ENCODE data around the gene FOXI1. TPM values are rescaled to one million over a fixed set of nuclear protein-coding genes. Genes with fewer than 3 reads are reported as not detected.
"Not testable (repeated sequence)": the region's sequence is repeated elsewhere in the genome, so short reads cannot be mapped to it uniquely, and the experiment has no call there.

Gene FOXI1
- total RNA-seq, 2 donors from 2014 or later: 0.16 TPM; not detected in 1

DNA sequence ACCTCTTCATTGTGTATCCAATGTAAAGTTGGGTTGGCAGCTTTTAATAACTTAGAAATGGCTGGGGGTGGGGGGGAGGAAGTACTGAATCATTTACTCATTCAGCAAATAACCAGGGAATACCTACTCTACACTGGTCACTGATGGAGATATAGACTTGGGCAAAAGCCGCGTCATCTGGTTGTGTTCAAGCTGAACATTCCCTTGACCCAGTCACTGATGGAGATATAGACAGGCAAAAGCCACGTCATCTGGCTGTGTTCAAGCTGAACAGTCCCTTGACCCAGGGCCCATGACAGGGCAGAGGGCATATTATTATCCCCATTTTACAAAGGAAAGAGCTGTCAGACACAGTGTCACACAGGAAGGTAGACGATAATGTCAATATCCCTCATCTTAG, 32.6 kb downstream of the FOXI1 start:
- Histone ChIP-seq H3K4me1 (no peaks in the 10 kb centered on the region), H3K9me3 (no peaks in the 10 kb centered on the region), H3K27ac (no peak overlapping the region), H3K27me3 (no peaks in the 10 kb centered on the region), H3K36me3 (no peaks in the 10 kb centered on the region), H3K4me3 (no peak overlapping the region), H3K9ac (ENCODE audit: low read depth in 2 of 2, low read length in 2 of 2) (no peak overlapping the region)
- TF ChIP-seq, protein P1, sequence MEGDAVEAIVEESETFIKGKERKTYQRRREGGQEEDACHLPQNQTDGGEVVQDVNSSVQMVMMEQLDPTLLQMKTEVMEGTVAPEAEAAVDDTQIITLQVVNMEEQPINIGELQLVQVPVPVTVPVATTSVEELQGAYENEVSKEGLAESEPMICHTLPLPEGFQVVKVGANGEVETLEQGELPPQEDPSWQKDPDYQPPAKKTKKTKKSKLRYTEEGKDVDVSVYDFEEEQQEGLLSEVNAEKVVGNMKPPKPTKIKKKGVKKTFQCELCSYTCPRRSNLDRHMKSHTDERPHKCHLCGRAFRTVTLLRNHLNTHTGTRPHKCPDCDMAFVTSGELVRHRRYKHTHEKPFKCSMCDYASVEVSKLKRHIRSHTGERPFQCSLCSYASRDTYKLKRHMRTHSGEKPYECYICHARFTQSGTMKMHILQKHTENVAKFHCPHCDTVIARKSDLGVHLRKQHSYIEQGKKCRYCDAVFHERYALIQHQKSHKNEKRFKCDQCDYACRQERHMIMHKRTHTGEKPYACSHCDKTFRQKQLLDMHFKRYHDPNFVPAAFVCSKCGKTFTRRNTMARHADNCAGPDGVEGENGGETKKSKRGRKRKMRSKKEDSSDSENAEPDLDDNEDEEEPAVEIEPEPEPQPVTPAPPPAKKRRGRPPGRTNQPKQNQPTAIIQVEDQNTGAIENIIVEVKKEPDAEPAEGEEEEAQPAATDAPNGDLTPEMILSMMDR (IDR thresholded peaks at IDR 0.05): no peak
- intact Hi-C loops (cut with DNase I): no loop called here
- DNase-seq: no peak

DNA sequence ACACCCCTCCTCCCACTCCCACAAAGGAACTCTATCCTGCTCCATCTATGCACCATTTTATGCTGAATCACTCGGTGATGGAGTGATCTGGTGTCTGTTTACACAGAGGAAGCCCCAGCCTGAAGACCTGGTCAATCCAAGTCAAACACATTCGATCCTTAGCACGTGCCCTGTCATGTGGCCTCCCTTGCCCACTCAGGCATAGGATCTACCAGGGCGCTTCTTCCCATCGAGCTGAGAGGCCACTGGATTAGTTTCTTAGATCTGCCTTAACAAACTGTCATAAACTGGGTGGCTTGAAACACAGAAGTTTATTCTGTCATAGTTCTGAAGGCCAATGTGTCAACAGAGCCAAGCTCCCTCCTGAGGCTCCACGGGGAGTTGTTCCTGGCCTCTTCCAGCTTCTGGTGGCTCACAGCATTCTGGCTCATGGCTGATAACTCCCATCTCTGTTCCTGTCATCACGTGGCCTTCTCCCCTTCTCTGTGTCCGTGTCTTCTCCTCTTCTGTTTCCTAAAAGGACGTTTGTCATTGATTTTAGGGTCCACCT, 34.2 kb downstream of the FOXI1 start:
- H3K9me3 ChIP-seq: no peaks in the 10 kb centered on the region
- H3K4me3 ChIP-seq: no peak overlapping the region
- H3K4me1 ChIP-seq: no peaks in the 10 kb centered on the region
- no peak for DNase-seq
- intact Hi-C loops (cut with DNase I): no loop called here
- H3K27ac ChIP-seq: no peak overlapping the region
- TF ChIP-seq, protein P1 (IDR thresholded peaks at IDR 0.05): no peak
- H3K9ac ChIP-seq (ENCODE audit: low read depth in 2 of 2, low read length in 2 of 2): no peak overlapping the region
- no peaks in the 10 kb centered on the region for H3K36me3 ChIP-seq
- no peaks in the 10 kb centered on the region for H3K27me3 ChIP-seq

DNA sequence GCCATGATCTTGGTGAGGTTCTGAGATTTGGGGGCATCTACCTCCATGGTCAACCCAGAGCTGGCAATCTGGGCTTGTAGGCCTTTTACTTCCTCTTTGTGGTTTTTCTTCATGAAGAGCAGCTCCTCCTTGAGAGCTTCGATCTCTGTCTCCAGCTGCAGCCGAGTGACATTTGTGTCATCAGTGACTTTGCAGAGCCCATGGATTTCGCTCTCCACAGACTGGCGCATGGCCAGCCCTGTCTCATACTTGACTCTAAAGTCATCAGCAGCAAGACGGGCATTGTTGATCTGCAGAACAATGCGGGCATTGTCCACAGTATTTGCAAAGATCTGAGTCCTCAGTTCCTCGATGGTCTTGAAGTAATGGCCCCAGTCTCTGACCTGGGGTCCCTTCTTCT, 35.5 kb downstream of the FOXI1 start:
- H3K36me3 ChIP-seq; DNase-seq; H3K27me3 ChIP-seq; H3K9me3 ChIP-seq; H3K4me3 ChIP-seq; H3K4me1 ChIP-seq; intact Hi-C loops (cut with DNase I); H3K9ac ChIP-seq (ENCODE audit: low read depth in 2 of 2, low read length in 2 of 2); H3K27ac ChIP-seq: not testable (repeated sequence)

DNA sequence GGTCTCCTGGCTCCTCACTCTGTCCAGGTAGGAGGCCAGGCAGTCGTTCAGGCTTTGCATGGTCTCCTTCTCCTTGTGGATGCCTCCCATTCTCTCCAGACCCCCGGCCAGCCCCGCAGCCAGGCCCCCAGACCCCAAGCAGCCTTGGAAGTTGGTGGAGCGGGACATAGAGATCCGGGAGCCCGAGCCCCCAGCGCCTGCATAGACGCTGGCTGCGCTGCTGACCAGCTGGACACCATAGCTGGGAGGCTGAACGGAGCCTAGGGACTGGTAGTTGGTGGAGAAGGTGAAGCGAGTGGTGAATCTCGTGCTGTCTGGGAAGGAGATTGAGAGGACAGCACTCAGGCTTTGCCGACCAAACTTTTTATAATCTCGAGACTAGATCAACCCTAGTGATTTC, 35.9 kb downstream of the FOXI1 start:
- Histone ChIP-seq H3K27ac (no peak overlapping the region), H3K27me3 (no peaks in the 10 kb centered on the region), H3K4me3 (no peak overlapping the region), H3K4me1 (no peaks in the 10 kb centered on the region), H3K36me3 (no peaks in the 10 kb centered on the region), H3K9ac (ENCODE audit: low read depth in 2 of 2, low read length in 2 of 2) (no peak overlapping the region), H3K9me3 (no peaks in the 10 kb centered on the region)
- no peak for DNase-seq
- intact Hi-C loops (cut with DNase I): no loop called here
- TF ChIP-seq, protein P1 (IDR thresholded peaks at IDR 0.05): no peak

DNA sequence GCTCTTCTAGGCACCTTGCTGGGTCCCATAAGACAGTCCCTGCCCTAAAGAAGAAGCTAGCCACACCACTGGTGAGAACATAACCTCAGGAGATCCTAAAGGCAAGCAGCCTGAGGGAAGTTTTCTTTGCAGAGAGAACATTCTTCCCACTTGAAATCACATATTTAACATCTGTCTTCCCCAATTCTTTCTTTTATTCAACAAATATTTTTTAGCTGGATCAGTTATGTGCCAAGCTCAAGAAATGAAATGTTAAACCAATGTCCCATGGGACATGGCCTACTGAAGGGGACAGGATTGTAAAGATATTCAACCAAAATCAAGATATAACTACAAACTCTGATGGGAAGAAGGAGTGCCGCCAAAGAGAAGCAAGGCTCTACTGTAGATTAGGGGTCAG, 36.5 kb downstream of the FOXI1 start:
- no peak for DNase-seq
- H3K27me3 ChIP-seq: no peaks in the 10 kb centered on the region
- no peak overlapping the region for H3K4me3 ChIP-seq
- intact Hi-C loops (cut with DNase I): no loop called here
- no peaks in the 10 kb centered on the region for H3K4me1 ChIP-seq
- H3K9ac ChIP-seq (ENCODE audit: low read depth in 2 of 2, low read length in 2 of 2): no peak overlapping the region
- H3K9me3 ChIP-seq: no peaks in the 10 kb centered on the region
- TF ChIP-seq, protein P1 (IDR thresholded peaks at IDR 0.05): no peak
- no peak overlapping the region for H3K27ac ChIP-seq
- H3K36me3 ChIP-seq: no peaks in the 10 kb centered on the region

DNA sequence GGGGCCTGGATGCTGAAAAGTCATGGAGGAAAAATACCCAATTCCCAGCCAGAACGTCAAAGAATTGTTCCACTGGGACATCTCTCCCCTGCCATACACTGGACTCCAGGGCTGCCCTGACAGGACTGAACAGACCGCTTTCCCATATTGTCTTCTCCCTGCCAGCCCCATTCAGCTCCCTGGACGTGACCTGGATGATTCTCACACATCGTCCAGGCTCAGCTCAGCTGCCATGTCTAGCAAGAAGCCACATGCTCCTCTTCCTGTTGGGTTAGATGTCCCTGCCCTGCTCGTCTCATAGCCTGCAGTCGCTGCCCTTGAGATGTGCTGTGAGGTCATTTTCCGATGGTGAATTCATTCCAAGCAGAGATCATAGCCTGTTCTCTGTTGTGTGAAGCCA, 37.4 kb downstream of the FOXI1 start:
- H3K27me3 ChIP-seq: no peaks in the 10 kb centered on the region
- H3K9ac ChIP-seq (ENCODE audit: low read depth in 2 of 2, low read length in 2 of 2): no peak overlapping the region
- H3K4me1 ChIP-seq: no peaks in the 10 kb centered on the region
- no peak for DNase-seq
- H3K4me3 ChIP-seq: no peak overlapping the region
- TF ChIP-seq, protein P1 (IDR thresholded peaks at IDR 0.05): no peak
- intact Hi-C loops (cut with DNase I): no loop called here
- no peaks in the 10 kb centered on the region for H3K36me3 ChIP-seq
- H3K27ac ChIP-seq: no peak overlapping the region
- H3K9me3 ChIP-seq: no peaks in the 10 kb centered on the region
